ENCODE results near the gene TCF7.

TCF7 gene

DNA sequence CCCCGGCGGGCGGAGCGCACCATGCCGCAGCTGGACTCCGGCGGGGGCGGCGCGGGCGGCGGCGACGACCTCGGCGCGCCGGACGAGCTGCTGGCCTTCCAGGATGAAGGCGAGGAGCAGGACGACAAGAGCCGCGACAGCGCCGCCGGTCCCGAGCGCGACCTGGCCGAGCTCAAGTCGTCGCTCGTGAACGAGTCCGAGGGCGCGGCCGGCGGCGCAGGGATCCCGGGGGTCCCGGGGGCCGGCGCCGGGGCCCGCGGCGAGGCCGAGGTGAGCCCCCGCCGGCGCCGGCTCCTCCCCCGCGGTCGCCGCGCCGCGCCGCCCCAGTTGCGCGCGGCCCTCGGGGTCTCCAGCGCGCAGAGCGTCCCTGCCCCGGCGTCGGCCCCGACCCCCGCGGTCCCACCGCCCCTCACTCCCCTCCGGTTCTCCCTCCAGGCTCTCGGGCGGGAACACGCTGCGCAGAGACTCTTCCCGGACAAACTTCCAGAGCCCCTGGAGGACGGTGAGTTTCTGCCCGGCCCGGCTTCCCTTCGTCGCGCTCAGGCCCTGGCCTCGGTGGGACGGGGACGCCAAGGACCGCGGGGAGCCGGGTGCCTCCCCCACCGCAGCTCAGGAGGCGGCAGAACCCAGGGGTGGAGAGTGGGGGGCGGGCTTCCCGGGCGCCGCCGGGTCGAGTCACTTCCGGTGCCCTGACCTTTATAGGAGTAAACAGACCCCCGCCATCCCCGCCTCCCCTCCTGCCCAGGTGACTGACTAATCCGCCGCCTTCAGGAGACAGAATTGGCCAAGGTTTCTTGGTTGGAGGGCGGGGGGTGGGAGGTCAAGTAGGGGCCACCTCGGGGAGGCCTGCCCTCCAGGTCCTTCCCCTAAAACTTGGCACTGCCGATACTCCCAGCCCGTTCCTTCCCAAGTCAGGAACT is 665 bp downstream of the TCF7 start:
- H3K4me1 ChIP-seq (ENCODE audit: insufficient read depth, low read length): peaks cover 3% of the 10 kb centered on the region; the same call in 1 of the 2 replicates
- H3K9me3 ChIP-seq (ENCODE audit: control insufficient read depth, insufficient read depth, low read length): no peaks in the 10 kb centered on the region
- H3K36me3 ChIP-seq (ENCODE audit: insufficient read depth, low read length): peaks cover 5% of the 10 kb centered on the region; the same call in 1 of the 2 replicates
- peak overlapping the region; percentile 75 for H3K9ac ChIP-seq (ENCODE audit: low read depth, low read length)

DNA sequence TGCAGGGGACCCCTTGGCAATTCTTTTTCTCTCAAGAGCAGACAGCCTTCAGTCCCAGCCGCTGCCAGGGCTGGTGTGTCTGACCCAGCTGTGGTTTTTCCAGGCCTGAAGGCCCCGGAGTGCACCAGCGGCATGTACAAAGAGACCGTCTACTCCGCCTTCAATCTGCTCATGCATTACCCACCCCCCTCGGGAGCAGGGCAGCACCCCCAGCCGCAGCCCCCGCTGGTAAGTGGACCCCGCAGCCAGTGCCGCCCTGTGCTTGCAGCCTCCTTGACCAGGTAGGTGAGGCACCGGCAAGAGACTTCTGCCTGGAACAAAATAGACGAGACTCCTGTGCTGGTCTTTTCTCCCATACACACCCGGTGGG is 1.3 kb downstream of the TCF7 start:
- Histone ChIP-seq H3K9ac (ENCODE audit: low read depth, low read length) (peak overlapping the region; percentile 75; the same call in 1 of the 2 replicates), H3K36me3 (ENCODE audit: insufficient read depth, low read length) (peaks cover 5% of the 10 kb centered on the region; the same call in 1 of the 2 replicates), H3K9me3 (ENCODE audit: control insufficient read depth, insufficient read depth, low read length) (no peaks in the 10 kb centered on the region), H3K4me1 (ENCODE audit: insufficient read depth, low read length) (peaks cover 3% of the 10 kb centered on the region; the same call in 1 of the 2 replicates)

DNA sequence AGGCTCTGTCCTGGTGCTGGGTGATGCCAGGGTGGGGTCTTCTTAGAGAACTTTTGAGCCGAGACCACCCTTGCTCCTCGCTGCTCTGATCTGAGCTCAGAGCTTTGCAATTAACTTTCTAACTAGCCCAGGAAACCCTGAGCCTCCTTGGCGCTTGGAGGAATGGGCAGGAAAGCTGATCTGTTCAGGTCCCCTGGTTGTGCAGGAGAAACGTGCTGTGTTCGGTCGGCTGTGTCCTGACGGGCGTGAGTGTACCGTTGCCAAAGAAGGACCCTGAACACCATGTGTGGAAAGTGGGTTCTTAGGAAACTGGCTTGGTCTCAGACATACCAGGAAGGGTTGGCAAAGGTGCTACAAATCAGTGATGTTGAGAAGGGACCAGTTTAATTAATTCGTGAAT is 1.8 kb downstream of the TCF7 start:
- Histone ChIP-seq H3K4me1 (ENCODE audit: insufficient read depth, low read length) (peaks cover 3% of the 10 kb centered on the region; the same call in 1 of the 2 replicates), H3K9me3 (ENCODE audit: control insufficient read depth, insufficient read depth, low read length) (no peaks in the 10 kb centered on the region), H3K36me3 (ENCODE audit: insufficient read depth, low read length) (peaks cover 5% of the 10 kb centered on the region; the same call in 1 of the 2 replicates), H3K9ac (ENCODE audit: low read depth, low read length) (no peak overlapping the region)

DNA sequence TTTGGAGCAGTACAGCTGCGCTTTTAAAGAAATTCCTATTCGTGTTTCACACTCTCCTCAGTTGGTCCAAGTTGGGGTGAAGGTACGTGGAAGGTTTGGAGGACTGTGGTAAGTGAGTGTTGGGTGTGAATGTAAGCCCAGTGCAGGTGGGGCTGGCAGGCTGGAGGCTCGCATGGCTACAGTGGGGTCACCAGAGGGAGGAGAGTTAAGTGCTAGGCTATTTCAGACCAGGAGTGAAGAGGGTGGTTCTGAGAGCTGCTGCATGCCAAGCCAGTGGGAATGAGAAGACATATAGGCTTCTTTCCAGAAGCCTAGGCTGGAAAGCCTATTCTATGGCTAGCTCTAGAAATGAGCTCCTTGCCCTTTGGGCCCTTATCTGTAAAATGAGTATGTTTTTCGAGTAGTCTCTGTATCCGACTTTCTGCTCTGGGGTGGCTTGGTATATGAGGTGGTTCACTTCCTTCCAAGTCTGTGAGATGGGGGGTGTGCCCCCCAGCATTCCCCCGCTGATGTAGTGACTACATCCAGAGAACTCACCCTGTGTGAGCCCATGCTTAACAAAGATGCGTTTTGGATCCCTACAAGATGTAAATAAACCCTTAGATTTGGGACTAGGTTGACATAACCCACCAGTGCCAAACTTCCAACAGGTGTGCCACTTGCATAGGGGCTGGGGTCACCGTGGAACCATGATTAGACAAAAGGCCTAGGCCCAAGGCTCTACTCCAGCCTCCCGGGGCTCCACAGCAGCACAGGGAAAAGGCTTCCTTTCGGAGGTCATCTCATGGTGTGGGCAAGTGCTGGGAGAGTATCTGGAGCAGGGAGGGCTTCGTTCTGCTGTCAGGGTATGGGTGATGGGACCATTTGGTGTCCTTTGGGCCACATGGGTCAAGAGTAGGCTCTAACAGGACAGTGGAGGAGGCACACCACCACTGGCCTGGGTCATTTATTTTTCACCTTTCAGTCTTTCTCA is 2.6 kb downstream of the TCF7 start:
- H3K9me3 ChIP-seq (ENCODE audit: control insufficient read depth, insufficient read depth, low read length): no peaks in the 10 kb centered on the region
- H3K4me1 ChIP-seq (ENCODE audit: insufficient read depth, low read length): peaks cover 3% of the 10 kb centered on the region; the same call in 1 of the 2 replicates
- H3K9ac ChIP-seq (ENCODE audit: low read depth, low read length): no peak overlapping the region
- peaks cover 5% of the 10 kb centered on the region; the same call in 1 of the 2 replicates for H3K36me3 ChIP-seq (ENCODE audit: insufficient read depth, low read length)

GRCh38 chr5:134118212-134118835 is 3.8 kb downstream of the TCF7 start:
- peaks cover 5% of the 10 kb centered on the region; the same call in 1 of the 2 replicates for H3K36me3 ChIP-seq (ENCODE audit: insufficient read depth, low read length)
- no peaks in the 10 kb centered on the region; the same call in 1 of the 2 replicates for H3K4me1 ChIP-seq (ENCODE audit: insufficient read depth, low read length)
- H3K9me3 ChIP-seq (ENCODE audit: control insufficient read depth, insufficient read depth, low read length): no peaks in the 10 kb centered on the region
- H3K9ac ChIP-seq (ENCODE audit: low read depth, low read length): no peak overlapping the region

- Histone ChIP-seq H3K4me1 (ENCODE audit: insufficient read depth, low read length) (no peaks in the 10 kb centered on the region), H3K36me3 (ENCODE audit: insufficient read depth, low read length) (peaks cover 5% of the 10 kb centered on the region; the same call in 1 of the 2 replicates), H3K9me3 (ENCODE audit: control insufficient read depth, insufficient read depth, low read length) (no peaks in the 10 kb centered on the region), H3K9ac (ENCODE audit: low read depth, low read length) (no peak overlapping the region)
Observed at GRCh38 chr5:134119720-134120119, 5.2 kb downstream of the TCF7 start.

DNA sequence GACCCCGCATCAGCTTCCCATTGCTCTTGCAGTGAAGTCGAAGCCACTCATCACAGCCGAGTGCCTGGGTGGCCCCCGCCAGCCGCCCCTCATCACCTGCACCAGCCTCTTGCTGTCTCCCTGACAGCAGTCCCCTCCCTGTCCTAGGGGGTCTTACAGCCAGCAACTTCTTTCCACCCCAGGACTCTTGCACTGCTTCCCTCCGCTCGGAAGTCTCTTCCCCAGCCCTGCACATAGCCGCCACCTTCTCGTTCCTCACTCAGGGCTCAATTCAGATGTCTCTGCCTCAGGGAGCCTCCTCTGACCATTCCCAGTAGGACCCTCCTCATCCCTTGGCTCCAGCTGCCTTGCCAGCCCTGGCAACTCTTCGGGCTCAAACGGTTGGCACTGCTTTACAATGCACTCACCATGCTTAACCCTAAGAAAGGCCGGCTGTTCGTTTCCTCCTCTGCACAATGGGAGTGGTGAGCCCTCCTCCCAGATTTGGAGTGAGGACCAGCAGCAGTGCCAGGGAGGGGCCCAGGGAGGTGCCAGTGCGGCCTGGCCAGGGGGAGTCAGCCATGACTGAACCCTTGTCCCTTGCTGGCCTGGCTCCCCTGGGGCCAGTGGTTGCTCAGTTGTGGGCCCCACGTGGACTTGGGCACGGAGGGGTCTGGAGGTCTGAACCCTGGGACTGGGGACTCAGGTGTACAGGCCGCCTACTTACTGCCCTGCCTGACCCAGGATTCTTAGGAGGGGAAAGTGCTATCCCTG is 6.1 kb downstream of the TCF7 start:
- Histone ChIP-seq H3K36me3 (ENCODE audit: insufficient read depth, low read length) (peaks cover 5% of the 10 kb centered on the region; the same call in 1 of the 2 replicates), H3K9me3 (ENCODE audit: control insufficient read depth, insufficient read depth, low read length) (no peaks in the 10 kb centered on the region), H3K9ac (ENCODE audit: low read depth, low read length) (no peak overlapping the region), H3K4me1 (ENCODE audit: insufficient read depth, low read length) (no peaks in the 10 kb centered on the region)

GRCh38 chr5:134122530-134122929 is 8.0 kb downstream of the TCF7 start:
- Histone ChIP-seq H3K9ac (ENCODE audit: low read depth, low read length) (no peak overlapping the region), H3K9me3 (ENCODE audit: control insufficient read depth, insufficient read depth, low read length) (no peaks in the 10 kb centered on the region), H3K36me3 (ENCODE audit: insufficient read depth, low read length) (peaks cover 1% of the 10 kb centered on the region; the same call in 1 of the 2 replicates), H3K4me1 (ENCODE audit: insufficient read depth, low read length) (no peaks in the 10 kb centered on the region; the same call in 1 of the 2 replicates)

- no peaks in the 10 kb centered on the region for H3K36me3 ChIP-seq (ENCODE audit: insufficient read depth, low read length)
- no peak overlapping the region for H3K9ac ChIP-seq (ENCODE audit: low read depth, low read length)
Observed at GRCh38 chr5:134123360-134123759, 8.9 kb downstream of the TCF7 start.

DNA sequence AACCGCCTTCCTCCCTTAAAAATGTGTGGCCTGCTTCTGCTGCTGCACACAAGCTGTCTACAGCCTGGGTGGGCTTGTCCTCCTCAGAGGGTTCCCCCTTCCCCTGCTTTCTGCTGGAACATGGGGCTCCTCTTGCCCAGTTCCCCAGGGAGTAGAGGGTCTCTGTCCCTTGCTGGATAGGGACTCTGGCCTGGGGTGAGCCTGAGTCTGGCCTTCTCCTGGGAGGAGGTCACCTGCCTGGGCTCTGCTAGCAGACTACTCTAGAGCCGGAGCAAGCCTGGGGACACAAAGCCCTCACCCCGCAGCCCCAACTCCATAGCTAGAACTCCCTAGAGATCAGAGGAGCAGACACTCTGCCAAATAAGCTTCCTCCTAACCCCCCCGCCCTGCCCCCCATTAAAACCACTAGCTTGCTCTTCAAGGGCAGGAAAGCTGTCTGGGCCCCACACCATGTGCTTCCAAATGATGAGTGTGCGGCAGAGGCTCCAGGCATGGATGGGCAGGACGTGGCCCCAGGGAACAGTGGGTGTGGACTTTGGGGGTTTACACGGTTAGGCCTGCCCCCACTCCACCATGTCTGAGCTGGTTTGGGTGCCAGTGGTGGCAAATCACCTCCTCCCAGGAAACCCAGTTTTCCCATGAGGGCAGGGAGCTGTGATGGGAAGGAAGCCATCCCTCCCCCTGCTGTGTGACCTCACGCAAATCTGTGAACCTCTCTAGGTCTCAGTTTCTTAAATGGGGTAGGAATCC is 10.0 kb downstream of the TCF7 start:
- H3K4me1 ChIP-seq (ENCODE audit: insufficient read depth, low read length): no peaks in the 10 kb centered on the region; the same call in 1 of the 2 replicates
- no peaks in the 10 kb centered on the region; the same call in 1 of the 2 replicates for H3K36me3 ChIP-seq (ENCODE audit: insufficient read depth, low read length)
- H3K9me3 ChIP-seq (ENCODE audit: control insufficient read depth, insufficient read depth, low read length): no peaks in the 10 kb centered on the region
- no peak overlapping the region for H3K9ac ChIP-seq (ENCODE audit: low read depth, low read length)

More at GRCh38 chr5:134123360-134123759, 8.9 kb downstream of the TCF7 start:
- no peaks in the 10 kb centered on the region; the same call in 1 of the 2 replicates for H3K4me1 ChIP-seq (ENCODE audit: insufficient read depth, low read length)
- H3K9me3 ChIP-seq (ENCODE audit: control insufficient read depth, insufficient read depth, low read length): no peaks in the 10 kb centered on the region

GRCh38 chr5:134125039-134126015 is 10.8 kb downstream of the TCF7 start:
- H3K9me3 ChIP-seq (ENCODE audit: control insufficient read depth, insufficient read depth, low read length): no peaks in the 10 kb centered on the region
- no peak overlapping the region for H3K9ac ChIP-seq (ENCODE audit: low read depth, low read length)
- no peaks in the 10 kb centered on the region; the same call in 1 of the 2 replicates for H3K4me1 ChIP-seq (ENCODE audit: insufficient read depth, low read length)
- H3K36me3 ChIP-seq (ENCODE audit: insufficient read depth, low read length): no peaks in the 10 kb centered on the region; the same call in 1 of the 2 replicates

Measured in ES-I3 (cell line).